ENCODE measurements around the gene LMO1.

The LMO1 gene

GRCh38 chr11:8310743-8311298, 47.1 kb upstream of the LMO1 start:
- no peak overlapping the region for H3K4me3 ChIP-seq (ENCODE audit: low read length)
- H3K27me3 ChIP-seq (ENCODE audit: control insufficient read depth, low read length): no peaks in the 10 kb centered on the region
- no peaks in the 10 kb centered on the region for H3K4me1 ChIP-seq (ENCODE audit: control insufficient read depth, low read length)
- H3K36me3 ChIP-seq (ENCODE audit: control insufficient read depth, low read length): no peaks in the 10 kb centered on the region
- no peaks in the 10 kb centered on the region for H3K79me2 ChIP-seq (ENCODE audit: control insufficient read depth, low read length)
- TF ChIP-seq EZH2phosphoT487 (IDR thresholded peaks at IDR 0.05; ENCODE audit: borderline replicate concordance, low read length) (no peak), CTCF (IDR thresholded peaks at IDR 0.05; ENCODE audit: low read depth, low read length, poor library complexity, severe bottlenecking) (no peak)
- no peak overlapping the region for H3K4me2 ChIP-seq (ENCODE audit: low read length)
- H3F3A ChIP-seq (ENCODE audit: control insufficient read depth, insufficient read depth): no peaks in the 10 kb centered on the region
- H4K20me1 ChIP-seq (ENCODE audit: control insufficient read depth, insufficient read depth, low read depth, low read length): no peaks in the 10 kb centered on the region; the same call in 1 of the 2 replicates
- H3K27ac ChIP-seq (ENCODE audit: low read depth, low read length): no peak overlapping the region
- H3K9me3 ChIP-seq (ENCODE audit: control insufficient read depth, insufficient read depth, low read length): no peaks in the 10 kb centered on the region
- no peaks in the 10 kb centered on the region for H3K9me2 ChIP-seq (replicated peaks; ENCODE audit: control insufficient read depth, low read length)

- no peak overlapping the region for H3K4me3 ChIP-seq (ENCODE audit: low read length)
- no peaks in the 10 kb centered on the region for H3K9me2 ChIP-seq (replicated peaks; ENCODE audit: control insufficient read depth, low read length)
- H4K20me1 ChIP-seq (ENCODE audit: control insufficient read depth, insufficient read depth, low read depth, low read length): no peaks in the 10 kb centered on the region; the same call in 1 of the 2 replicates
- no peaks in the 10 kb centered on the region for H3K27me3 ChIP-seq (ENCODE audit: control insufficient read depth, low read length)
- H3K27ac ChIP-seq (ENCODE audit: low read depth, low read length): no peak overlapping the region
- H3K36me3 ChIP-seq (ENCODE audit: control insufficient read depth, low read length): no peaks in the 10 kb centered on the region
- no peak overlapping the region for H3K4me2 ChIP-seq (ENCODE audit: low read length)
- no peak for TF ChIP-seq EZH2phosphoT487 (IDR thresholded peaks at IDR 0.05; ENCODE audit: borderline replicate concordance, low read length)
- peak; percentile 23 for TF ChIP-seq CTCF (IDR thresholded peaks at IDR 0.05; ENCODE audit: low read depth, low read length, poor library complexity, severe bottlenecking)
- no peaks in the 10 kb centered on the region for H3F3A ChIP-seq (ENCODE audit: control insufficient read depth, insufficient read depth)
- H3K79me2 ChIP-seq (ENCODE audit: control insufficient read depth, low read length): no peaks in the 10 kb centered on the region
- H3K9me3 ChIP-seq (ENCODE audit: control insufficient read depth, insufficient read depth, low read length): no peaks in the 10 kb centered on the region
- H3K4me1 ChIP-seq (ENCODE audit: control insufficient read depth, low read length): no peaks in the 10 kb centered on the region
These were observed 46.2 kb upstream of the LMO1 start for GRCh38 chr11:8309862-8310261.

GRCh38 chr11:8309311-8309710, 45.6 kb upstream of the LMO1 start:
- no peak for TF ChIP-seq CTCF (IDR thresholded peaks at IDR 0.05; ENCODE audit: low read depth, low read length, poor library complexity, severe bottlenecking)
- TF ChIP-seq EZH2phosphoT487 (IDR thresholded peaks at IDR 0.05; ENCODE audit: borderline replicate concordance, low read length): no peak

More at GRCh38 chr11:8309311-8309710, 45.6 kb upstream of the LMO1 start:
- no peaks in the 10 kb centered on the region for H3K9me2 ChIP-seq (replicated peaks; ENCODE audit: control insufficient read depth, low read length)
- no peak overlapping the region for H3K4me3 ChIP-seq (ENCODE audit: low read length)
- no peak overlapping the region for H3K4me2 ChIP-seq (ENCODE audit: low read length)
- no peaks in the 10 kb centered on the region for H3K9me3 ChIP-seq (ENCODE audit: control insufficient read depth, insufficient read depth, low read length)
- H3K79me2 ChIP-seq (ENCODE audit: control insufficient read depth, low read length): no peaks in the 10 kb centered on the region
- no peak overlapping the region for H3K27ac ChIP-seq (ENCODE audit: low read depth, low read length)
- H3K27me3 ChIP-seq (ENCODE audit: control insufficient read depth, low read length): no peaks in the 10 kb centered on the region
- H3K36me3 ChIP-seq (ENCODE audit: control insufficient read depth, low read length): no peaks in the 10 kb centered on the region
- no peaks in the 10 kb centered on the region for H3K4me1 ChIP-seq (ENCODE audit: control insufficient read depth, low read length)
- no peaks in the 10 kb centered on the region for H3F3A ChIP-seq (ENCODE audit: control insufficient read depth, insufficient read depth)
- H4K20me1 ChIP-seq (ENCODE audit: control insufficient read depth, insufficient read depth, low read depth, low read length): no peaks in the 10 kb centered on the region; the same call in 1 of the 2 replicates
